HG03378 (cell line): ENCODE results near the gene NIN.

ENCODE experiments used
- ATAC-seq: cut with Tn5 transposase; IDR thresholded peaks from one replicate; pipeline ENCODE4 v1.9.1; 2021; ENCODE audit warnings: mild to moderate bottlenecking, moderate library complexity; ENCODE audit not compliant: unreplicated experiment

The NIN gene, protein sequence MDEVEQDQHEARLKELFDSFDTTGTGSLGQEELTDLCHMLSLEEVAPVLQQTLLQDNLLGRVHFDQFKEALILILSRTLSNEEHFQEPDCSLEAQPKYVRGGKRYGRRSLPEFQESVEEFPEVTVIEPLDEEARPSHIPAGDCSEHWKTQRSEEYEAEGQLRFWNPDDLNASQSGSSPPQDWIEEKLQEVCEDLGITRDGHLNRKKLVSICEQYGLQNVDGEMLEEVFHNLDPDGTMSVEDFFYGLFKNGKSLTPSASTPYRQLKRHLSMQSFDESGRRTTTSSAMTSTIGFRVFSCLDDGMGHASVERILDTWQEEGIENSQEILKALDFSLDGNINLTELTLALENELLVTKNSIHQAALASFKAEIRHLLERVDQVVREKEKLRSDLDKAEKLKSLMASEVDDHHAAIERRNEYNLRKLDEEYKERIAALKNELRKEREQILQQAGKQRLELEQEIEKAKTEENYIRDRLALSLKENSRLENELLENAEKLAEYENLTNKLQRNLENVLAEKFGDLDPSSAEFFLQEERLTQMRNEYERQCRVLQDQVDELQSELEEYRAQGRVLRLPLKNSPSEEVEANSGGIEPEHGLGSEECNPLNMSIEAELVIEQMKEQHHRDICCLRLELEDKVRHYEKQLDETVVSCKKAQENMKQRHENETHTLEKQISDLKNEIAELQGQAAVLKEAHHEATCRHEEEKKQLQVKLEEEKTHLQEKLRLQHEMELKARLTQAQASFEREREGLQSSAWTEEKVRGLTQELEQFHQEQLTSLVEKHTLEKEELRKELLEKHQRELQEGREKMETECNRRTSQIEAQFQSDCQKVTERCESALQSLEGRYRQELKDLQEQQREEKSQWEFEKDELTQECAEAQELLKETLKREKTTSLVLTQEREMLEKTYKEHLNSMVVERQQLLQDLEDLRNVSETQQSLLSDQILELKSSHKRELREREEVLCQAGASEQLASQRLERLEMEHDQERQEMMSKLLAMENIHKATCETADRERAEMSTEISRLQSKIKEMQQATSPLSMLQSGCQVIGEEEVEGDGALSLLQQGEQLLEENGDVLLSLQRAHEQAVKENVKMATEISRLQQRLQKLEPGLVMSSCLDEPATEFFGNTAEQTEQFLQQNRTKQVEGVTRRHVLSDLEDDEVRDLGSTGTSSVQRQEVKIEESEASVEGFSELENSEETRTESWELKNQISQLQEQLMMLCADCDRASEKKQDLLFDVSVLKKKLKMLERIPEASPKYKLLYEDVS (N-terminal part only)

DNA sequence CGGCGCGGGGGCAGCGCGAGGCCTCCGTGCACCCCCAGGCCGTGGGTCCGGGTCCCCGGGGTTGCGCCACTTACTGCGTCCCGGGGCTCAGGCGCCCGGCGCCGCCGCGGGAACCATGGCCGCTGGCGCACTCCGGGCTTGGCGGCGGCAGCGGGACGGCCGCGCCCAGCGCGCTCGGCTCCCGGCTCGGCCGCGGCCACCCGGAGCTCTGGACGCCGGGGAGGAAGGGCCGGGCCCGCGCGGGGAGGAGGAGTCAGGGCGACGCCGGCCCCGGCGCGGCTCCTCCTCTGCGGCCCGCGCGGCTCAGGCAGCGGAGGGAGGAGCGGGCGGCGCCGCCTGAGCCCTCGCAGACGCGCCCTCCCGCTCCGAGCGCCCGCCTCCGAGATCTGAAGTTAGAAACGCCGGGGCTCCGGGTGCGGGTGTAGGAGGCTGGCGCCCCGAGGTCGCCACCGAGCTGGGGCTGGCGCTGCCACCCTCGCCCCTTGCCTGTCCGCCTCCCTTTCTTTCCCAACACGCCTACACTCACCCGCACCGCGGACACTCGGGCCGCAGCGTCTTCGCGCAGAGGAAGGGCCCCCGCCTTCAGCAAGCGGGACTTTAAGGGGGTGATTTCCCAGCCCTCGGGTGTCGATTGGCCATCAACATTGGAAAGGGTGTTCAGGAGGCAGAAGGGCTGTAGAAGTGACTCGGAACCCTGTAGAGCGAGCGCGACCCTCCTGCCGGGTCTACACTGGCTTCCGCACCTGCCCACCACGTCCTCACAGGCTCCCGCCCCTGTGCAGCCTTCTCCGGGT is at the start of gene NIN:
Gene NIN (minus strand): TSS at position 231 of the 794 bp plus-strand sequence. CDS start 9,106 bp downstream, outside the sequence.
- peak; percentile 47 for ATAC-seq

GRCh38 chr14:50875359-50876070 is 44.6 kb upstream of the NIN start:
- ATAC-seq, result peak; percentile 94

GRCh38 chr14:50874757-50875156 is 43.8 kb upstream of the NIN start:
- ATAC-seq, result no peak

DNA sequence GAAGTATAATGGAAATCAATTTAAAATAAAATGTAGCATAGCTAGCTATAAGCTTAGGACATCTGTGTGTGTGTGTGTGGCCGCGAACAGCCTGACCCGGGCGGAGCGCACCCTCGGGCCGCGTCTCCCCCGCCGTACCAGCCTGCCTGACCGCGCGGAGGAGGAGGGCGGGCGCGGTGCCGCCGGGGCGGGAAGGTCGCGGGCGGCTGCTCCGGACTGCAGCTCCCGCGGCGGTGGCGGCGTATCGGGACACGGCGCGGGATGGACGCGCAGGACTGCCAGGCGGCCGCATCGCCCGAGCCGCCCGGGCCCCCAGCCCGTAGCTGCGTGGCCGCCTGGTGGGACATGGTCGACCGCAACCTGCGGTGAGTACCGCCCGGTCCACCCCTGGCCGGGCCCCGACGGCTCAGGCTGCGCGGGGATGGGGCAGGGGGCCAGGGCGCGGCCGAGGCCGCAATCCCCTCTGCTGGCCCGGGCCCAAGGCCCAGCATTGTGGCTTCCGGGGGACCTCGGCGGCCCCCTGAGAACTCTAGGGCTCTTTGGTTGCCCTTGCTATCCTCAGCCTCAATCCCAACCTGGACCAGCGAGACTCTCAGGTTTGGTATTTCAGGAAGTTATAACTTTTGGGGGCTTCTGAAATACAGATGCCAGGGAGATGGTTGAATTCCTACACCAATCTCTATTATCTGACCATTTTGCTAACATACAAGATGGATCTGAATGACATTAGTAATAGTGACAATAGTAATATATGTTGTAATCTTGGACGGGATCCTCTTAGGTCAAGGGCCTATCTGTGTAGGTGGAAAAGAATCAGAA is 41.2 kb upstream of the NIN start, which contains the start of gene ABHD12B:
Gene ABHD12B (plus strand): TSS at position 140 of the 819 bp plus-strand sequence. CDS start 122 bp downstream, at position 262.
- ATAC-seq, result no peak

DNA sequence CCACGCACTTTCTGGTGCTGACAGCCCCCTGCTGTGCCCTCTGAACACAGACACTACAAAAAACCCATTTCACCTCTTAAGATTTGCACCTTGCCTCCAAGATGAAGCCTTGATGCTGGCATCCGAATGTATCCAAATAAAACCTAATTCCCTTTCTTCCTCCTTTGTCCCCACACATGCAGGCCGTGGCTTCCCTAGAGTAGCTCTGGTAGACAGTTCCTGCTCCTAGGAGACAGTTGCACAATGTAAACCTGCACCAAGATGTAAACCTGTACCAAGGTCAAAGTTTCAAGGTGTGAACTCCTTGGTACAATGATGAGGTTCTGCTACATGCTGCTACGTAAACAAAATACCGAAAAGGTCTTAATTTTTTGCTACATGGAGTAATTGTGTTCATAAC is 40.3 kb upstream of the NIN start:
- no peak for ATAC-seq

DNA sequence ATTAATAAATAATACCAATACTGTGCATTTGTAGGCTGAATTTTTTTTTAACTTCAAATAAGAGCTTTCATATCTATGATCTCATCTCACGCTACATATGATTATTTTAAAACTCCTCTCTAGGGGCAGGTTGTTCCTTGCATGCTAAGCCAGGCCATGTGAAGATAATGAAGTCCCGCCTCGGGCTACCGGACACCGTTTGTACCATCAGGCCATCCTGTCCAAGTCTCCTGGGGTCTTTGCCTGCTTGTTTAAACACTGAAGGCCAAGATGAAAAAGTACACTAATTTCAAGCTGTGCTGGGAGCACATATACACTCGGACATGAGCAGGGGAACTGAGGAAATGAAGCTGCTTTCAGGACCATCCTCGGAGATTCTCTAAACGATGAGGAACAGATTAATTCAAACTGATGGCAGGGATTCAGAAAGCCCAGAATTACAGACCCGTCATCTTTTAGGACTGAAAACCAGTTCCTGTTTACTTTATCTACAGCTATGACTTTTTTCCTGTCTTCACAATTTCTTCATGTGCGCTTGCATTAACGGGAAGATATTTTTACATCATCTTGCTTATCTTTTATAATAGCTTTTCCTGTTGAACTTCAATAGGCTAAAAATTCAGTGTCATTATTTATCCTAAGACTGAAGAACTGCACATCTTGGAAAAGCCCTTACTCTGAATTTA is 34.6 kb upstream of the NIN start:
- ATAC-seq, result no peak

DNA sequence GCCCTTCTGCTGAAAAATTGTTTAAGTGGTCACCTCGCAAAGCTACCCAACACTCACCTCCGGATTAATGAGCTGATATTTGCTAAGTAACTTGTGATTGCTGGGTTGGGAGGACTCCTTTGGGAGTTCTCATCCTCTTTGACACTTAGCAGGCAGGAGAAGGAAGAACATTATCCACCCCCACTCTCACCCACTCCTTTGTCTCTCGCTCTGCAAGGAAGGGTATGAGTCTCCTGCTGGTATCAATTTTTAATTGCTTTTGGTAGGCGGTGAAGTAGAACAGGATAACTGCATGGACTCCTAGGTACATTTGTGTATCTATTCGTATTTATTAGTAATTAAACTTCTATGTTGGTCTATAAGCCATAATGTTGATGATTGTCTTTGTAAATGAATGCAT is 34.0 kb upstream of the NIN start:
- no peak for ATAC-seq

GRCh38 chr14:50864237-50864636 is 33.3 kb upstream of the NIN start:
- no peak for ATAC-seq

GRCh38 chr14:50862036-50862570 is 31.1 kb upstream of the NIN start:
- ATAC-seq, result no peak

- no peak for ATAC-seq
These were observed 29.6 kb upstream of the NIN start for GRCh38 chr14:50860478-50861086.

GRCh38 chr14:50859296-50859624 is 28.3 kb upstream of the NIN start:
- ATAC-seq, result no peak

DNA sequence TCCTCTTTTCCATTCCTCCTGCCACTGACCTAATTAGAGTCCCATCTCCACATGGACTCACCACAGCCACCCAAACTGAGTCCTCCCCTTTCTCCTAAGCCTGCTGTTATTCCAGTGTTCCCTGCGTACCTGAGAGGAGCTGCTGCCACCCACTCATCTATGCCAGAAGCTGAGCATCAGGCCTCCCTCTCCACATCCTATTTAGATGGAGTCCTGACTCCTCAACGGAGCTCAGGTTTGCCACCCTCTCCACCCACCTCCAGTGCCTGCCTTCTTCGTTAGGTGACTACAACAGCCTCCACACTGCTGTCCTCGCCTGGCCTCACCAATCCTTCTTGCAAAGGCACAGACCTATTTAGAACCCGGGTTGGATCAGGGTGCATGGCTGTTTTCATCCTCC is 25.7 kb upstream of the NIN start:
- no peak for ATAC-seq

DNA sequence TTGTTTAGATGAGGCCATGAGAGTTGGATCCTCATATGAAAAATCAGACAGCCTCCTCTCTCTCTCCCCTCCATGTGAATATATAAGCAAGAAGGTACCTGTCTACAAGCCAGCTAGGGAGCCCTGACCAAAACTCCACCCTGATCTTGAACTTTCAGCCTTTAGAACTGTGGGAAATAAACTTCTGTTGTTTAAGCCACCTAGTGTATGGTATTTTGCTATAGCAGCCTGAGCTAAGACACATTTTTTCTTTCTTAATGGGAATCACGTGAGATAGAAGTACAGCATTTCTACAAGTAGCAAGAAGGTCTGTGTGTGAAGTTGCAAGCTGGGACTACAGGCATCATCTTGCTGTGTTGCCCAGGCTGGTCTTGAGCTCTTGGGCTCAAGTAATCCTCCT is 24.6 kb upstream of the NIN start:
- no peak for ATAC-seq

DNA sequence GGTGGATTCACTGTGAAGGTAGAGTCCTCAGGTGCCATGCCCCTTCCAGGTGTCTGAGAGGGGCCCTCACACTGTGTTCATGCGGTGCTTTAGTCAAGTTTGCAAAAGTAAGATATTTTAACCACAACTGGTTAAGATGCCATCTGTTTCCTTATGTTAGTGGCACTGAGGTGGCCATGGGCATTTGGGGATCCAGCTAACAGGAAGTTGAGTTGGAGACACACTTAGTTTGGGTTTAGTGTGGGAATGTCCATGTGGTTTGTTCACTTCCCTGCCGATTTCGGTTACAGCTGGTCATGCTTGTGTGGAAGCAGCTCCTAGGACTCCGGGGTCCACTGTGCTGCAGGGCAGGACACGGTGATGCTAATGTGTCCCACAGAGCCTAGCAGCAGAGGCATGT is 23.6 kb upstream of the NIN start:
- ATAC-seq, result no peak

GRCh38 chr14:50853891-50854290 is 22.9 kb upstream of the NIN start:
- no peak for ATAC-seq

DNA sequence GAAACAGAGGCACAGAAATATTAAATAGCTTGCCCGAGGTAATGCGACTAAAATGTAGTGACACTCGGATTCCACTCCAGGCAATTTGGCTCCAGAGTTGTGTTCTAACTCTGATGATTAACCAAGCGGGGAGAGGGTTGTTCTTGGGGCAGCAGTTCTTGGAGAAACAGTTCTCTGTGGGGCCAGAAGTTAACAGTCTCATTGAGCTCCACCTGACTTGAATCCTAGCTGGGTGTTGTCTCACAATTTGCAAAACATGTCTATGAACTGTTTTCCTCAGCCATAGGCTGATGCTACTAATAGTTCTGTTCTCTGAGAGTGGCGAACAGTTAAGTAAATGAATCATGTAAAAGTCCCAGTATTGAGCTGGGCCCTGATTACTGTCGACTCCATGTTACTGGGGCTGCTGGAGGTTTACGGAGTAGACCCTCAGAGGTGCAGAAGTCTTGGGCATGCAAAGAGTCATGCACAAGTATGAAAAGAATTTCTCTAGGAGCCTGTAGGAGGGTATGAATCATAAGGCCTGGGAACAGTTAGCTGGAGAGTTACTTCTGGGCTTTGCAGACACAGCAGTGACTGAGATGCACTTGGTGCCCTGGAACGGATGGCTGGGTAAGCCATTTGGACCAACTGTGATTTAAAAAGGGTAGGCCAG is 15.4 kb upstream of the NIN start:
- ATAC-seq, result no peak

DNA sequence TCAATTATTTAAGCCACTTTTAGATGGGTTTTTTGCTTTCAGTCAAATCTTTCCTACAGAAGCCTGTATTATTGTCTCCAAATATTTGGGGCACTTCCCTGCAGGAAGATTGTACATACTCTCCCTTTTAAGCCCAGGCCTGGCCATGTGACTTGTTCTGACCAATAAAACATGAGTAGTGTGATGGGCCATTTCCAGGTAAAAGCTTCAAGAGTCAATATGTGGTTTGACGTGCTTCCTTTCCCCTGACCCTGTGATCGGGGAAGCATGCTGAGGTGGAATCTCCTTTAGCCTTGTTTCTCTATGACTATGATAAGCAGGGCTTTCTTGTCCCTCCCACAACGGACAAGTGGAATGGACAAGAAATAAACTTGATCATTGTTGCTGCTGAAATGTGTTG is 14.2 kb upstream of the NIN start:
- ATAC-seq, result no peak
